ENCODE measurements around the gene ZBTB21. TPM values are rescaled to one million over a fixed set of nuclear protein-coding genes. Genes with fewer than 3 reads are reported as not detected.

ZBTB21 gene
- polyA plus RNA-seq, 1 experiment, result 13.4 TPM

DNA sequence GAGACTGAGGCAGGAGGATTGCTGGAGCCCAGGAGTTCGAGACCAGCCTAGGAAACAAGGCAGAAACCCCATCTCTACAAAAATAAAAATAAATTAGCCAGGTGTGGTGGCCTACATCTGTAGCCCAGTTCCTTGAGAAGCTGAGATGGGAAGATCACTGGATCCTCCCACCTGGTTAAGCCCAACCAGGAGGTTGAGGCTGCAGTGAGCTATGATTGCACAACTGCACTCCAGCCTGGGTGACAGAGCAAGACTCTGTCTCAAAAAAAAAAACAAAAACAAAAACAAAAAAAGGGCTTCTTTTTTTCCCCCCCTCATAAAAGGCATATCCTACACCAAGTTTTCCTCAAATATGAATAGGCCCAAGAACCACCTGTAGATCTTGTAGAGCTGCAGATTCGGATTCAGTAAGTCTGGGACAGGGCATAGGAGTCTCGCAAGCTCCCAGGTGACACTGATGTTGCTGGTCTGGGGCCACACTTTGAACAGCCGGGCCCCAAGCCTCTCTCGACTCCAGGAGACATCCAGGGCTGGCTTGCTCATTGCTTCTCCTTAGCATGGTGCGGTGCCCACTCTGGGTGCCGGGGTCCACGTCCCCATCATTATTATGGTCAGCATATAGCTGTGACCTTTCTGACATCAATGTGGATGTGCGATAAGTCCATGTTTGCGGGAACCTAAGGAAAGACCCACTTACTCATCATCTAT, 38.9 kb upstream of the ZBTB21 start:
- H3K9me3 ChIP-seq (ENCODE audit: control insufficient read depth, insufficient read depth, low read length), result peaks cover 2% of the 10 kb centered on the region
- ChIA-PET POLR2A (interaction anchor here (1.1 kb wide), 1 partner anchor 90 kb away, joined by 4 read pairs; no protein-coding TSS in a partner anchor), CTCF (interaction anchor here (0.6 kb wide), 1 partner anchor 439 kb away, joined by 3 read pairs; no protein-coding TSS in a partner anchor)
- no peak for DNase-seq (ENCODE audit: low read depth, low spot score)
- H3K27me3 ChIP-seq (ENCODE audit: control insufficient read depth, insufficient read depth, low read length), result peaks cover 2% of the 10 kb centered on the region
- peak overlapping the region; percentile 96 for H3K27ac ChIP-seq (ENCODE audit: low read depth, low read length)
- no peak overlapping the region for H3K4me3 ChIP-seq (ENCODE audit: low read depth, low read length)
- no peak for TF ChIP-seq CTCF (IDR thresholded peaks at IDR 0.05; ENCODE audit: low read depth, low read length)

- POLR2A ChIA-PET, result interaction anchor here (0.7 to 1.1 kb wide), 3 partner anchors 8 to 89 kb away, joined by 3 to 4 read pairs (median 4); no protein-coding TSS in a partner anchor
- CTCF ChIA-PET, result no interaction called here
- H3K27ac ChIP-seq (ENCODE audit: low read depth, low read length), result peak overlapping the region; percentile 96
- 0 out of 2 replicates have a peak, but pooled peaks have one; percentile 28 for TF ChIP-seq CTCF (IDR thresholded peaks at IDR 0.05; ENCODE audit: low read depth, low read length)
- peak; percentile 94 for DNase-seq (ENCODE audit: low read depth, low spot score)
- no peaks in the 10 kb centered on the region for H3K27me3 ChIP-seq (ENCODE audit: control insufficient read depth, insufficient read depth, low read length)
- H3K9me3 ChIP-seq (ENCODE audit: control insufficient read depth, insufficient read depth, low read length), result no peaks in the 10 kb centered on the region; the same call in 1 of the 2 replicates
- no peak overlapping the region for H3K4me3 ChIP-seq (ENCODE audit: low read depth, low read length)
Observed at GRCh38 chr21:42047821-42048613, 37.9 kb upstream of the ZBTB21 start.

DNA sequence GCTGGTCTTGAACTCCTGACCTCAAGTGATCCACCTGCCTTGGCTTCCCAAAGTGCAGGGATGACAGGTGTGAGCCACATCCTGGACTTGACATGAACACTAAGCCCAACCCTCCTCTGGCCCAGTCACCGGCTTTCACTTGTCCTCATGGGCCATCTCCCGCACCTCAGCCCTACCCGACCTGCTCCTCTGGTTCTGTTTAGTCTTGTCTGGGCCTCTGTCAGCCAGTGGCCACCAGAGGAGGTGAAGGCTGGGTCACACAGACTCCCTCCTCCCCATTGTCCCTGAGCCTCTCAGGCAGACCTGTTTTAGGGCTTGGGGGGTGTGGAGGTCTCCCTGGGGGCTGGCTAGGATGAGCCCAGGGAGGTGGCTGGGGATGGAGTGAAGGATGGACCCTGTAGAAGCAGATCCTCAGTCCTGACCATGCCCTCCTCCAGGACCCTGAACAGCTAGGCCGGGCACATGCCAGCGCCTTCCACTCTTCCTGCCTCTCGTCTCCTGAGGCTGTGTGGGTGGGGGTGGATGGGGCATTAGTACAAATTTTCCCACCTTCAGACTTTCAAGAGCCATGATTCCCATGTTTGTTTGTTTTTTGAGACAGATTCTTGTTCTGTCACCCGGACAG, 34.8 kb upstream of the ZBTB21 start:
- H3K27ac ChIP-seq (ENCODE audit: low read depth, low read length), result no peak overlapping the region
- ChIA-PET CTCF (no interaction called here), POLR2A (interaction anchor here (0.6 to 1.0 kb wide), 2 partner anchors 35 to 62 kb away, joined by 3 to 5 read pairs; no protein-coding TSS in a partner anchor)
- no peak for TF ChIP-seq CTCF (IDR thresholded peaks at IDR 0.05; ENCODE audit: low read depth, low read length)
- H3K4me3 ChIP-seq (ENCODE audit: low read depth, low read length), result no peak overlapping the region
- no peak for DNase-seq (ENCODE audit: low read depth, low spot score)
- no peaks in the 10 kb centered on the region for H3K27me3 ChIP-seq (ENCODE audit: control insufficient read depth, insufficient read depth, low read length)
- H3K9me3 ChIP-seq (ENCODE audit: control insufficient read depth, insufficient read depth, low read length), result no peaks in the 10 kb centered on the region; the same call in 1 of the 2 replicates

- no peak for TF ChIP-seq CTCF (IDR thresholded peaks at IDR 0.05; ENCODE audit: low read depth, low read length)
- no peaks in the 10 kb centered on the region for H3K27me3 ChIP-seq (ENCODE audit: control insufficient read depth, insufficient read depth, low read length)
- no peak overlapping the region for H3K27ac ChIP-seq (ENCODE audit: low read depth, low read length)
- ChIA-PET CTCF (no interaction called here), POLR2A (no interaction called here)
- H3K9me3 ChIP-seq (ENCODE audit: control insufficient read depth, insufficient read depth, low read length), result peaks cover under 1% of the 10 kb centered on the region
- DNase-seq (ENCODE audit: low read depth, low spot score), result no peak
- H3K4me3 ChIP-seq (ENCODE audit: low read depth, low read length), result no peak overlapping the region
Observed at GRCh38 chr21:42043961-42044360, 33.8 kb upstream of the ZBTB21 start.
